Skeletal muscle satellite cell (primary cell): ENCODE results near the gene CS.
"Not testable (repeated sequence)": the region's sequence is repeated elsewhere in the genome, so short reads cannot be mapped to it uniquely, and the experiment has no call there.

Experiments used
- H3K27me3 ChIP-seq: 2 replicates; pipeline ENCODE4 v1.7.0; 2013; ENCODE audit warnings: low read length; ENCODE audit not compliant: control insufficient read depth, insufficient read depth
- H3K36me3 ChIP-seq: 2 replicates; pipeline ENCODE4 v1.7.0; 2013; ENCODE audit warnings: mild to moderate bottlenecking, control low read depth, low read length; ENCODE audit not compliant: insufficient read depth
- H3K4me1 ChIP-seq: 2 replicates; pipeline ENCODE4 v1.7.0; 2013; ENCODE audit warnings: low read length; ENCODE audit not compliant: control insufficient read depth, insufficient read depth
- H3K4me2 ChIP-seq: 2 replicates; pipeline ENCODE4 v1.7.0; 2013; ENCODE audit warnings: mild to moderate bottlenecking, low read length
- H3K4me3 ChIP-seq: 2 replicates; pipeline ENCODE4 v1.7.0; 2013; ENCODE audit warnings: low read length
- H3K9ac ChIP-seq: 2 replicates; pipeline ENCODE4 v1.7.0; 2013; ENCODE audit warnings: mild to moderate bottlenecking, low read depth, low read length, moderate library complexity
- H3K9me3 ChIP-seq: replicated peaks from 2 replicates; pipeline ENCODE4 v1.7.0; 2013; ENCODE audit warnings: mild to moderate bottlenecking, control low read depth, low read length

CS gene

GRCh38 chr12:56297400-56297799, 2.7 kb downstream of the CS start:
- Histone ChIP-seq H3K9ac (no peak overlapping the region), H3K4me2 (no peak overlapping the region), H3K27me3 (no peaks in the 10 kb centered on the region), H3K9me3 (no peaks in the 10 kb centered on the region), H3K4me3 (no peak overlapping the region), H3K4me1 (peaks cover 28% of the 10 kb centered on the region), H3K36me3 (peaks cover 19% of the 10 kb centered on the region)

- Histone ChIP-seq H3K4me2 (peak overlapping the region; percentile 4), H3K4me1 (peaks cover 28% of the 10 kb centered on the region), H3K4me3 (no peak overlapping the region), H3K9me3 (no peaks in the 10 kb centered on the region), H3K9ac (no peak overlapping the region), H3K36me3 (peaks cover 24% of the 10 kb centered on the region), H3K27me3 (no peaks in the 10 kb centered on the region)
Observed at GRCh38 chr12:56296295-56296694, 3.8 kb downstream of the CS start.

- Histone ChIP-seq H3K27me3 (no peaks in the 10 kb centered on the region), H3K36me3 (peaks cover 31% of the 10 kb centered on the region), H3K4me2 (no peak overlapping the region), H3K9ac (no peak overlapping the region), H3K4me1 (peaks cover 14% of the 10 kb centered on the region), H3K9me3 (no peaks in the 10 kb centered on the region), H3K4me3 (no peak overlapping the region)
Observed at GRCh38 chr12:56293795-56294194, 6.3 kb downstream of the CS start.

GRCh38 chr12:56288705-56289387, 11.3 kb downstream of the CS start:
- Histone ChIP-seq H3K36me3 (peaks cover 28% of the 10 kb centered on the region), H3K4me2 (no peak overlapping the region), H3K9ac (no peak overlapping the region), H3K4me1 (no peaks in the 10 kb centered on the region), H3K27me3 (no peaks in the 10 kb centered on the region), H3K4me3 (no peak overlapping the region), H3K9me3 (no peaks in the 10 kb centered on the region)

GRCh38 chr12:56286044-56286830, 13.9 kb downstream of the CS start:
- no peaks in the 10 kb centered on the region for H3K9me3 ChIP-seq
- H3K27me3 ChIP-seq: no peaks in the 10 kb centered on the region
- H3K4me3 ChIP-seq: no peak overlapping the region
- no peak overlapping the region for H3K4me2 ChIP-seq
- no peaks in the 10 kb centered on the region for H3K4me1 ChIP-seq
- H3K36me3 ChIP-seq: peaks cover 44% of the 10 kb centered on the region
- no peak overlapping the region for H3K9ac ChIP-seq

- H3K9ac ChIP-seq, H3K9me3 ChIP-seq, H3K27me3 ChIP-seq, H3K4me3 ChIP-seq, H3K4me1 ChIP-seq, H3K4me2 ChIP-seq: not testable (repeated sequence)
- H3K36me3 ChIP-seq: peaks cover 48% of the 10 kb centered on the region
Observed at GRCh38 chr12:56284263-56284662, 15.9 kb downstream of the CS start.

- H3K9ac ChIP-seq: no peak overlapping the region
- peaks cover 59% of the 10 kb centered on the region for H3K36me3 ChIP-seq
Observed at GRCh38 chr12:56282579-56282978, 17.6 kb downstream of the CS start.

GRCh38 chr12:56282030-56282429, 18.1 kb downstream of the CS start:
- Histone ChIP-seq H3K36me3 (peaks cover 58% of the 10 kb centered on the region), H3K4me2 (no peak overlapping the region), H3K9me3 (no peaks in the 10 kb centered on the region), H3K4me1 (no peaks in the 10 kb centered on the region), H3K4me3 (no peak overlapping the region), H3K27me3 (no peaks in the 10 kb centered on the region), H3K9ac (no peak overlapping the region)

More at GRCh38 chr12:56282579-56282978, 17.6 kb downstream of the CS start:
- no peaks in the 10 kb centered on the region for H3K27me3 ChIP-seq
- no peak overlapping the region for H3K4me2 ChIP-seq
- H3K4me3 ChIP-seq: no peak overlapping the region
- no peaks in the 10 kb centered on the region for H3K4me1 ChIP-seq
- H3K9me3 ChIP-seq: no peaks in the 10 kb centered on the region

- Histone ChIP-seq H3K4me1 (no peaks in the 10 kb centered on the region), H3K4me3 (no peak overlapping the region), H3K9me3 (no peaks in the 10 kb centered on the region), H3K27me3 (no peaks in the 10 kb centered on the region), H3K9ac (no peak overlapping the region), H3K36me3 (peaks cover 57% of the 10 kb centered on the region), H3K4me2 (no peak overlapping the region)
Observed at GRCh38 chr12:56280849-56281248, 19.3 kb downstream of the CS start.

- no peak overlapping the region for H3K4me2 ChIP-seq
- no peaks in the 10 kb centered on the region for H3K27me3 ChIP-seq
- no peaks in the 10 kb centered on the region for H3K4me1 ChIP-seq
- no peaks in the 10 kb centered on the region for H3K9me3 ChIP-seq
- no peak overlapping the region for H3K9ac ChIP-seq
- no peak overlapping the region for H3K4me3 ChIP-seq
- H3K36me3 ChIP-seq: peaks cover 63% of the 10 kb centered on the region
Observed at GRCh38 chr12:56278905-56279304, 21.2 kb downstream of the CS start.

- H3K9ac ChIP-seq: no peak overlapping the region
- no peaks in the 10 kb centered on the region for H3K4me1 ChIP-seq
- H3K27me3 ChIP-seq: no peaks in the 10 kb centered on the region
- H3K36me3 ChIP-seq: peaks cover 63% of the 10 kb centered on the region
- H3K4me2 ChIP-seq: no peak overlapping the region
- no peak overlapping the region for H3K4me3 ChIP-seq
- H3K9me3 ChIP-seq: no peaks in the 10 kb centered on the region
Observed at GRCh38 chr12:56274299-56274698, 25.8 kb downstream of the CS start.

- H3K4me1 ChIP-seq, H3K9me3 ChIP-seq, H3K4me3 ChIP-seq, H3K9ac ChIP-seq, H3K4me2 ChIP-seq, H3K27me3 ChIP-seq: not testable (repeated sequence)
- peaks cover 52% of the 10 kb centered on the region for H3K36me3 ChIP-seq
Observed at GRCh38 chr12:56272468-56272867, 27.7 kb downstream of the CS start.
